ENCODE measurements around the gene PMVK.

PMVK gene

DNA sequence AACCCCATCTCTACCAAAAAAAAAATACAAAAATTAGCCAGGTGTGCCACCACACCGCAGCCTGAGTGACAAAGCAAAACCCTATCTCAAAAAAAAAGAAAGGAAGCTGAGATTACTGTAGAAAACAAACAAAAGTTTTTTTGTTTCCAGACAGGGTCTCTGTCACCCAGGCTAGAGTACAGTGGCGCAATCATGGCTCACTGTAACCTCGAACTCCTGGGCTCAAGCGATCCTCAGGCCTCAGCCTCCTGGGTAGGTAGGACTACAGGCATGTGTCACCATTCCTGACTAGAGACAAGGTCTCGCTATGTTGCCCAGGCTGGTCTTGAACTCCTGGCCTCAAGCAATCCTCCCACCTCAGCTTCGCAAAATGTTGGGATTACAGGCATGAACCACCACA, 27.8 kb upstream of the PMVK start:
- no peak for DNase-seq

DNA sequence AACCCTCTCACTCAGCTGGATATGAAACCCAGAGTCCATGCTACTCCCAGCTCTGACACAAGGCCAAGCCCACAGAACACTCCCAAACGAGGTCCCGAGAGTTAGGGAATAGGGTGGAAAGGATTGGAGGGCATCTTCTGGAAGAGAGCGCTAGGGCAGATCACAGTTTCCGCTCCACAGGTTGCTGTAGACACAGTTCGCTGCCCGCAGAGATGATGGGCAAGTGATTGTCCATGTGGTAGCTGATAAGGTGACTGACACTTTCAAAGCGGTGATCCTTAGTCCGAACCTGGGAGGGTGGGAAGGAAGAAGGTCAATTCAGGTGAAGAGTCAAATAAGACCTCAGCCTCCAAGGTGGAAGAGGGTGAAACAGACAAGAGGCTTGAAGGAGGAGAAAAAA, 27.1 kb upstream of the PMVK start:
- DNase-seq: no peak

DNA sequence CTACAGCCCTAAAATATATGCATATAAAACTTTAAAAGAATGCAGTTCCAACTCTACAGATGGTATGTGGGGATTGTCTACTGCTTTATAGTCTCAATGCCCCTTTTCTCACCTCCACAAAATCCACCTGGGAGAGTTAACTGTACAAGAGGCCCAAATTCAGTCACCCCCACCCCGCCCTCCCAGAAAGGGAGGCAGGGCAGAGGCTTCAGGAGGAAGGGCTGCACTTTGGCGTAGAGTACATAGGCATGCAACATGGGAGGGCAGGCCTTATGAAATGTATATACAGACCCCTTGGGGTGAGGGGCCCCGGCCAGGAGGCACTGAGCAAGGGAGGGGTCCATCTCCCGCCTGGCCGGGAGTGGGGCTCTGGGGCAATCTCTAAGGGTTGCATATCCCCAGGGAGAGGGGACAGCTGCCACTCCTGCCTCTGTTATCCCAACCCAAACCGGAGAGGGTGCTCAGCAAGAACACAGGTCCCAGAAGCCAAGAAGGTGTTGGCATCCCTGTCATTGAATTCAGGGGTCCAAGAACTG, 26.3 kb upstream of the PMVK start:
- no peak for DNase-seq

DNA sequence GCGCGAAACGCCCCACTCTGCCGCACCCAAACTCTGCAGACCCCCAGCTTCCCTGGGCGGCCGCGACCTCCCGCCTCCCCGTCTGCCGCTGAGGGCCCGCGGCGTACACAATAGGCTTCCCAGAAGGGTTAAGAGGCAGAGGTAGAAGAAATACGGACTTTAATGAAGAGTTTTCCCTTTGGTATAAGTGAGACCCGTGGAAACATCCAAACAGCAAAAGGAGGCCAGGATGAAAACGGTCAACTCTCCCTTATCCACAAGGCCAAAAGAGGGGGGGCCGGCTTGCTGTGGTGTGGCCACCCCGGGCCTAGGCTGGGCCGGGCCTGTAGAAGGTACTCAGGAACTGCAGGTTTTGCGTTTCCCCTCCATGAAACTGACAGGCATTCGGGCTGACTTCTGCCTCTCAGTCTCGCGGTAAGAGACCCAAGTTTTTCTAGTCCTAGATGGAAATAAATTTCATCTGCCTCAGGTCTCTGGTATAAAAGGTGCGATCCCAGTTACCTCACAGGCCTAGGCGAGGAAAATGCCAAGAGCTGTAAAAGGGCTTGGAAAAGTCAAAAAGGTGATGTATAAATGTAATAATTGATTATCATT, 25.7 kb upstream of the PMVK start:
- no peak for DNase-seq

DNA sequence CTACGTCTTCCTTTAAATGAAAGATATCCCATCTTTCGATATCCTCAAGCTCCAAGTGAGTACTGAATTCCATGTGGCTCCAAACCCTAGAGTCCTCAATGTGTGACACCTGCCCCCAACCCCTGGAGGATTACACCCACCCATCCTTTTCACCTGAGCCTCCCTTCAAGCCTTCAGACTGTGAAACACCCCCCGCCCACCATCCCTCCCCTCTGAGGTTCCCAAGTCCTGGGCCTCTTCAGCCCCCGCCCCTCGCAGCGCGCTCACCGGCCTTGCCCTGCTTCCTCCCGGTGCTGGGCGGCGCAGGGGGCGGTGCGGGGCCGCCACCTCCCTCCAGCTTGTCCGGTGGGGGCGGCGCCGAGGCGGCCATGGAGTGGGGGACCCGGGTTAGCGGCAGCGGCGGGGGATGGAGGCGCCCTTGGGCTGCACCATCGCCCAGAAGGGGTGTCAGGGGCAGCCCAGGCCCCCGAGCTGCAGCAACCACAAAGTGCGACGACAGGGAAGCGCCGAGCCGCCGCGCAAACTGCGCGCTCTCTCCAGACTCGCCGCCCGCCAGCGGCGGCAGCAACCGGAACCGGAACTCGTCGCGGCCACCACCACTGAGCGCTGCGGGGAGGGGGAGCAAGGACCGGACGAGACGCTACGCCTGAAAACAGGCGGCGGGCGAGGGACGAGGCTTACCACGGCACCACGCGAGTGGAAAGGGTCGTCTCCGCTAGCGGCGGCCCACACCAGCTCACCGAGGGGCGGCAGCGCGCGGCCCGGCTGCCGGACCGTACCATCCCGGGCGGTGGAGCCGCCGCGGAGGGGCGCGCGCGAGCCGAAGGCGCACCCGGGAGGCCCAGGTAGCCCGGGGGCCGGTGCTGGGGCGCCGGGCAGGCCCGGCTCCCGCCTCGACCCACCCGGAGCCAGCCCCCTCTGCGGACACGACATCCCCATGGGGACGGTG, 25.0 kb upstream of the PMVK start, which contains the start of gene PYGO2:
Gene PYGO2 (minus strand): TSS at position 576 of the 949 bp plus-strand sequence. CDS start 206 bp downstream, at position 370.
- no peak for DNase-seq

DNA sequence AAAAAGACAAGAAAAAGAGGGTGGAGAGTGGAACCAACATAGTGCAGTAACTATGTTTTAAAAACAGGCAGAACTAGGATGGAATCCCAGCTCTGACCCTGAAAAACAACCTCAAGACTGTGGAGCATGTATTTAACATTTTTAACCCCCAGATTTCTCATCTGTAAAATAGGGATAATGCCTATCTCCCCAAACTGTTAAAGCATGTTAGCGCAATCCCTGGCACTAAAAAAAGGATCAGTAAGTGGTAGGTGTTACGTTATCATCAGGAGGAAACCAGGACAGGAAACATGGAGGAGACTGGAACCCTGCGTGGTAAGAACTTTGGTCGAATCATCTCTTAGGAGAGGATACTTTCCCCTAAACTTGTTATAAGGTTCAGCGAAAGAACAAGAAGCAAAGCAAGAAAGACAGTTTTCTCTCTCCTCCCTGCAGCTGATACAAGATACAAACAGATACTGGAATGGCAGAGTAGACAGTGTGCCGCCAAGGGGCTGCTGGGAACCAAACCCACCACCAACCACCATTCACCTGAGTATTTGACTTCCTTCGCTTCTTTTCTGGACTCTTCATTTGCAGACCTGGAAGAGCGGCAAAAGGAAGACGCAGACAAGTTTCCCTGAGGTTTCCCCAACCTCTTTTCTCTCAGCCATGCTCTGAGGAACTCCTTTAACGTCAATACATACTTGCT, 24.1 kb upstream of the PMVK start:
- no peak for DNase-seq

DNA sequence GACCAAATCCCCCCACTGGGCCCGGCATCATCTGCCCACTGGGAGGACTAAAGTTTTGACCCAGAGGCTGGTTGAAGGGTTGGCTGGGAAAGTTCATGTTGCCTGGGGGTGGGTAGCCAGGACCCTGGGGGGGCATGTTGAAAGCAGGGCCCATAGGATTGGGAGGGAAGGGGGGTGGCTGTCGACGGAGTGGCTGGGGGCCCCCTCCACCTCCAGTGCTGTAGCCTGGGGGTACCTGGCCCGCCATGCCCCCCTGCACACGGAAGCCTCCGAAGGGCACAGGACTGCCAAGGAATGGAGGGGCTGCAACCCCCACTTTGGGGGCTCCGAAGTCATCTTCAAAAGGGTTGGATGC, 22.9 kb upstream of the PMVK start:
- no peak for DNase-seq

DNA sequence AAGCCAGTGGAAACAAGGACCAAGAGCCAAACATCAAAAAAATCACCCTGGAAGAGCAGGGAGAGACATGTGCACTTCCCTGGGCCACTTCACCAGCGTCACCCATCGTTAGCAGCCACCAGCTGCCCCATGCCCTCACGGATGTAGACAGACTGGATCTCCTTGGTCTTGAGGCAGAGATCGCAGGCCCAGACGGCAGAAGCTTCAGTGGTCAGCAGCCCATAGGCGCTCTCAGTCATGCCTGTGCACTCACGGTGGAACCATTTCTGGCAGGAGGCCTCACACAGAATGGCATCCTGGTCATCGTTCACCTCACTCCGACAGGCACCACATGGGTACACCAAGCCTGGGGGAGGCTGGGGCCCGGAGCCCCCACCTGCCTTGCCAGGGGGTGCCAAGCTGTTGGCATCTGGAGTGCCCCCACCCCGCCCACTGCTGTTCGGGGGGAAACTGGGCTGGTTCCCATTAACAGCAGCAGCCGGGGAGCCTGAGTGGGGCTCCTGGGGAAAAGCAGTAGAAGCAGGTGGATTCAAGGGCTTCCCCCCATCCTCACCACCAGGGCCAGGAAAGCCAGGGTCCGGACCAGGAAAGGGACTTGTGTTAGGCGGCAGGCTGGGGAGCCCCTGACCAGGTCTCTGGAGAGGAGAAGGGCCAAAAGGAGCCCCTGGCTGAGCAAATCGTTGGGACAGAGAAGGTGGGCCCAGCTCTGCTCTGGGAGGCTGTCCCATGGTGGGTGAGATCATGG, 22.3 kb upstream of the PMVK start:
- DNase-seq: no peak

DNA sequence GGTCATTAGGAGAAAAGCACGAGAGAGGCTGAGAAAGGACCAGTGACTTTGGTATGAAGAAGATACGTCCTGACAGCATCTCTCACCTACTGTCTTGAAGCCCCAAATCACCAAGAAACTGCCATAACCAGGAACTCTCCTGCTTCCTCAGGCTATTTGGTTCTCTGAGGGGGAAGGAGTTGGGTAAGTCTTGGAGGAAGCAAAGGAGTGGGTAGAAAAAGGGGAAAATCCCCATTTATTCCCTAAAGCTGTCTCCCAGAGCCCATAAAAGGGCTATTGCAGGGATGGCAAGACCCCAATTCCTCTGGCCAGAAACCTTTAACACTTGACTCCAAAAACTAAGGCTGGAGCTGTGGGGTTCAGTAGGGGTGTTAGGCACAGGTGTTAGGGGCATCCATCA, 21.5 kb upstream of the PMVK start:
- DNase-seq: no peak

DNA sequence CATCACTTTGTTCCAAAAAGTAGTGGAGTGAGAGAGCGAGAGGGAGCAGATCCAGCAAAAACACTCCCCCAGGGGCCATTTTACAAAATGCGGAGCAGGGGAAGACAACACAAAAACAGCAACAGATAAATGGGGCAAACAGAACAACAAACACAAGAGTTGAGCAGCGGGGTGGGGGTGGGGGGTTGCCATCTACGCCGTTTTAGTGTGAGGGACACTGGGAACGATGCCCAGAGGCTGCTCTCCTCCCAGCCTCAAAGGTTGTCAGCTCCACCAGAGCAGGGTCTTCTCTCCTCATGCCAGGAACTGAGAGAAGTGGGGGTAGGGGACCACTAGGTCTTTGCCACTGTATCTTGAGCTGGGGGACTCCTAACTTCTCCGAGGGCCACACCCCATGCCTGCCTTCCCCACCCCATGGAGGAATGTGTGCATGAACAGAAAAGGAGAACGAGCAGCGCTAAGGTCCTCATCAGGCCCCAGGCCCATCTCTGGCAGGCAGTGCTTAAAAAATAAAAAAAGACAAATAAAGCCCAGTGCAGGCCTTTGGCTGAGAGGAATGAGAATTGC, 20.7 kb upstream of the PMVK start:
- no peak for DNase-seq

DNA sequence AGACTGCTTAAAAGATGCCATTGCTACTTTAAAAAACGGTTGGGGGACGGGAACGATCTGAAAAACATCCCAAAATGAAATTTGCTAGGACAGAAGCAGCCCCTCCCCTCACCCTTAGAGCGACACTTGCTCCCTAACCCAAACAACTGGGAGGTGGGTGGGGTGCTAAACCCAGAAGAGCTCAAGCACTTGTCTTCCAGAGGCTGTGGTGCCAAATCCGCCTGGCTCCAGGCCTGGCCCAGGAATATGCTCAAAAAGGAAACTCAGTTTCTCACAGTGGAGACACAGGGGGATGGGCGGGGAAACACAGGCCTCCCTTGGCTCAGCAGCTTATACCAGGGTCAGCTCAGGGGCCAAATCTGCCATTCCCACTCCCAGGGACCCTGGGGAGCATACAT, 20.0 kb upstream of the PMVK start:
- DNase-seq: no peak

DNA sequence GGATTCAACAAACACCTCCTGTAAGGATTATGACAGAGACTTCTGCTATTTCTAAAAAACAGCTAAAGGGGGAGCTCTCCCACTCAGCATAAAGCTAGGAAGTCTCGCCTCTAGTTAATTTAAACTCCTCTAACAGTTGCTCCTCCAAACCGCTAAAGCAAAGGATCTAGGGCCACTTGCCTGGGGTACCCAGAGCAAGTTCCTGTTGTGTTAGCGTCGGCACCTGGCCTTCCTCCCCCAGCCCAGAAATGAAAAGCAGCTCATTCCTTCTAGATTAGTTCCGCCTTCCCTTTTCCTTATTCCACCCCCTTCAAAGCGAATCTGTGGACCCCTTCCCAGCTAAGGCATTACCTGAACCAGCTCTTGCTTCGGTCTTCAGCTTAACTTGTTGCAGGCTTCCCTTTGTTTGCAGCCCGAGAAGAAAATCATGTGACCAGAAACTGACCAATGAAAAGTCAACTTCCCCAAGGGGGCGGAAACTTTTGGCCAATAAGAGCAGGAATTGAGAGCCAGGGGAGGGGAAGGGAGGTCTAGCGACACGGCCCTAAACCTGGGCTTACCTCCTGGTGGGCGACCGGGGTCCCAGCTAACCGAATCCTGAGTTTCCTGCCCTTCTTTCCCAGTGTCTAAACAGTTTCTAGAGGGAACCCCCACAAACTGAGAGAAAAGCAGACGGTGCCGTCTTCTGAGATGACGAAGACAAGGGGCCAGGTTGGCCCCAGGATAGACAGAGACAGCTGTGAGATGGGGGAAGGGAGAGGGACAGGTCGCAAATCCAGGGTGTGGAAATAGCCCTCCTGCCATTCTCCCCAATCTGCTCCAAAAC, 19.4 kb upstream of the PMVK start, which contains the start of gene PBXIP1:
Gene PBXIP1 (minus strand): TSS at position 382 of the 826 bp plus-strand sequence. CDS start 2,378 bp downstream, outside the sequence.
- peak; percentile 77 for DNase-seq

DNA sequence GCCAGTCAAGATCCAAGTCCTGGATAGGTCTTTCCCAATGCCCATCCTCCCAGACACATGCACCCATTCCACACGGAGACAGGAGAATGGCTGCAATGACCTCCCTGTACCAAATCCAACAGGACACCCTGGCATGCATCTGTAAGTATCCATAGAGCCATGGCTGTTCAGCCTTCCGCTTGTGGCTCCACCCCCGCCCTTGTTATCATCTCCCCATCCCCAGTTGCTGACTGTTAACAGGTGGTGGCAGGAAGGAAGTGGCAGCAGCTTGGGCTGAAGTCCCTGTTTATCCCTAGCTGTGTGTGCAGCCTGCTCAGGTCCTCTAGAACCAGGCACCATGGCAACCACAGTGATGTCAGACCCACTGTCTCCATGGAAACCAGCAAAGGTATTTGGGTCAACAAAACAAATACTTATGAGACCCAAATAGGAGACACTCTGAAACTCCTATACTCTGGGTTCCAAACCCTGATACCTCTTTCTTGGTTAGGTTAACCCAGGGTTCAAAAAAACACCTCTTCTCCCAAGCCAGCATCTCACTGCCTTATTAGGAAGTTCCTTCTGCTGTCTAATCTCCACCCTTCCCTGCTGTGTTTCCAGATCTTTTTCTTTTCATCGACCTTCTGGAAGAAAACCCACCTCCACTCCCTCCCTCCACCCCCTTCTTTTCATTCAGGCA, 18.7 kb upstream of the PMVK start:
- DNase-seq: no peak

DNA sequence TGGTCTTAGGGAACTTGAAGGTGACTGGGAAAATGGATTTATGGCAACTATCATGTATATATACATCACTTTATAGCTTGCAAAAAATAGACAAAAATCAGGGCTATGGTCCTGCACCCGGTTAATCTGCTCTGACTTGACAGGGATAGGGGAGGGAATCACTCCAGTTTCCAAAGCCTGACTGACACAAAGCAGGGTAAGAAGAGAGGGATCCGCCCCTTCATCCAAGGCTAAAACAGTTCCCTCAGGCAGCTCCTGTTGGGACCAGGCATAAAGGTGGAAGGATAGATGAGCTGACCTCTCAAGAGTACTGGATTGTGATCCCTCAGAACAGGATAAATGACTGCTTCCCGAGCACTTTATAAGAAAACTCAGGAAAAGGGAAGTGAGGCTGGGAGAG, 18.0 kb upstream of the PMVK start:
- no peak for DNase-seq

DNA sequence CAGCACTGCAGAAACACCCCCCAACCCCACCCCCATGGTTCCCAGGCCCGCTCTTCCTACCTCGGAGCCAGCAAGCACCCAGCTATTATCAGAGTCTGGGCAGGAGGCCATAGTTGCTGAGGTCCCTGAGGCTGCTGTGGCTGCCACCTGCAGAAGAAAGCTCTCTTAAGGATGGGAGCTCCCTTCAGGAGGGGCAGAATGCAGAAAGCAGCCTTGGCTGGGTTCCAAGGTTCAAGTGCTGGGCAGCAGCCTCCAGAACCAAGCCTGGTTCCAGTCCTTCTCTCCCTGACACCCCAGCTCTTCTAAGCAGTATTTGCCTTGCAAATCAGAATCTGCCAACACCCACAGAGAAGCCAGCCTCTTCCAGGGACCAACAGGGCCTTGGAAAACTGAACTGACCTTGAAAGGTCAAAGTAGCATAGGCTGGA, 17.1 kb upstream of the PMVK start:
- no peak for DNase-seq

DNA sequence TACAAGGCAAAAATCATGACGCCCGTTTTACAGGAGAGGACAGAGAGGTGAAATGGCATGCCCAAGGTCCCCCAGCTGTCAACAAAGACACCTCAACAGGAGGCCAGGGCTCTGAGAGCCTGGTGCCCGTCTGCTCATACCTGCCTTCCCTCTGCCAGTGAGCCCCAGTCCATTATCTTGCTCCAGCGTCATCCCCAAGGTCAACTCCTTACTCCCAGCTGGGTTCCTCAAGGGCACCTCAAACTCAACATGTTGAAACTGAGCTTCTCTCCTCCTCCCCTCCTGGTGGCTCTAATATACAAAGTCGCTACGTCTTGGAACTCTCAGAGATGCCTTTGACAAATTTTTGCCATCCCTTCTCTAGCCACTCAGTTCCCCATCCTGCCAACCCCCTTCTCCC, 16.1 kb upstream of the PMVK start:
- no peak for DNase-seq

DNA sequence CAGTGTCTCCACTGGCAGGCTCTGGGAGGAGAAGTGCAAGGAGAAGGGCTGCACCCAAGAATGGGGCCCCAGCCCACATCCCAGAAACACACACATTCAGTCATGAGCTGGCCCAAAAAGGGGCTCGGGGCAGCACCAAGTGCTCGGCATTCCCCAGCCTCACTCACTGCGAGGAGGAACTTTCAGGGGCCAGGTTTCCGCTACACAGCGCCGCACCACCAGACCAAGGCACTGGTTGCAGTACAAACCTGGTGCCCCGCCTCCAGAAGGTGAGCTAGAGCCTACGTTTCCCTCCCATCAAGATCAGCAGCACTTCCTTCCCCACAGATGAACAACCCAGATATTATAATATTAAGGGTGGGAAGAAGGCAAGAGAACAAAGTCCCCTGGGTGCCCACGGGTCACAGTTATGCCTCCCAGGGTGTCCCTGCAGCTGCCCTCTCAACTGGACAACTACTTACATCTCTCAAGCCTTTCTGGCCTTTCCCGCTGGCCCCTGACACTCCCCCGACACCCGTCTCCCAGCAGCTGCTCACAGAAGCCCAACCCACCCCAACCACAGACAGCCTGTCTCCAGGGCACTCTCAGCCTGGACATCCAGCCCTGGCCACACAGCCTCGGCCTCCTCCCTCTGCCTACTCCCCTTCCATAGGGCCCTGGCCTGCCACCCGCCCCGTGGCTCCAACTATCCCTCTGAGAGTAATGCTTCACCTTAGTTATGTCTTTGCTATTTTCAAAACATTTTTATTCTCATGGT, 15.6 kb upstream of the PMVK start:
- no peak for DNase-seq

DNA sequence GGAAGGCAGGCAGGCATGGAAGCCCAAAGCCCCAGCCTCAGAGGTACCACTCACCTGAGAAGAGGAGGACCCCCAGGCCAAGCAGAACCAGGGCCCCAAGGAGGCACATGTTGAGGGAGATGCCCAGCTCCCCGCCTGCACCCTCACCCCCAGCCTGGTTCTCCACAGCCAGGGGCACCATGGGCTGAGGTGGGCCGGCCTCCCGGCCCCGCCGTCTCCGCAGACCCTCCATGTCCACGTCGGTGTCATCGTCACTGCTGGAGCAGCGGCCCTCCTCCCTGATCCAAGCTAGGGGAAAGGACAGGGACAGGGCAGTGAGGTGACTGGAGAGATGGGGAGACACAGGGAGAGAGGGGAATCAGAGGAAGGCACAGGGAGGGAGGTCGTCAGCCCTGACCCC, 11.6 kb upstream of the PMVK start:
- DNase-seq: no peak

DNA sequence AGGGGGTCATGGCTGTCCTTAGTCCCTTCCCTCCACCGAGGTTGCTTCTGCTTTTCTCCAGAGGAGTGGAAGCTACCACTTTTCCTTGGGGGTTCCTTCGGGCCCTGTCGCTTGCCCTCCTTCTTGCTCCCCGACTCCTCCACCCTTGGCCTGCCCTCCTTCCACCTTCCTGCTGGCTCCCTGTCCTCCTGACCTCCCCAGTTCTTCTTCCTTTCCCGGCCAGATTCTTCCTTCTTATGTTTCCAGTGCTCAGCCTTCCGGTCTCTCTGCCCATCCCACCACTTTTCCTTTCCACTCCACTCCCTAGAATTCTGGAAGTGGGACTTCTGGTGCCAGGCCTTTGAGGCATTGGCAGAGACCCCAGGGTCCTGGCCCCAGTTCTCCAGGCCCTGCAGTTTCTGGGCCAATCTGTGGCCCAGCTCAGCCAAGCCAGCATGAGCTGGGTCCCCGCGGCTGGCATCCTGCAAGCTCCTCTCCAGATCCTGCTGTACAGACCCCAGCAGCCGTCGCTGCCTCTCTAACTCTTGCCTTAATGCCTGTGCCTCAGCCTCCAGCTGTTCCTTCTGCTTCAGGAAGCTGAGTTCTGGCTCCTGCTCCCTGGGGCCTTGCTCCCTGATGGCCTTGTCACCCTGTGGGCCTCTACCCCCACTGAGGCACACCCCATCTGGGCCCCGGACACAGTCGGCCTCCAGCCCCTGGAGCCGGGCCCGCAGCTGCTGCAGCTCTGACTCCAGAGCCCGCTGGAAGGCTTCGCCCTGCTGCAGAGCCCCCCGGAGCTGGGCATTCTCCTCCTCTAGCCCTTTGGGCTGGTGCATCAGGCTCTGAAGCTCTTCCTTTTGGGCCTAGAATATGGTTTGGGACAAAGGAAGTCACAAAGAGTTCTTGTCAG, 9.7 kb upstream of the PMVK start:
- no peak for DNase-seq
